Tibial nerve (tissue), 4 donors: ENCODE results near the gene ATP1A2. TPM values are rescaled to one million over a fixed set of nuclear protein-coding genes. Genes with fewer than 3 reads are reported as not detected.

Experiments
- DNase-seq, 2 donors: peaks; one replicate each; pipeline ENCODE4 v3.0.0-alpha.2; 2019; ENCODE audit warnings: low spot score in 2 of 2
- H3K27ac ChIP-seq, 4 donors: fragments of 200-600 bp; sonication (generic) in 3 of 4; one replicate each; pipeline ENCODE4 v1.5.1; 2017 to 2019; ENCODE audit warnings: mild to moderate bottlenecking in 1 of 4
- H3K27me3 ChIP-seq, 2 donors: fragments of 200-600 bp; sonication (generic) in 1 of 2; one replicate each; pipeline versions ENCODE4 v1.5.1 to v1.6.0; 2017 to 2019
- H3K36me3 ChIP-seq, 3 donors: fragments of 200-600 bp; sonication (generic); one replicate each; pipeline ENCODE4 v1.5.1; 2018 to 2019
- H3K4me1 ChIP-seq, 4 donors: fragments of 200-600 bp; sonication (generic) in 3 of 4; one replicate each; pipeline ENCODE4 v1.5.1; 2017 to 2019
- H3K4me3 ChIP-seq, 4 donors: fragments of 200-600 bp; sonication (generic) in 3 of 4; one replicate each; pipeline ENCODE4 v1.5.1; 2017 to 2019; ENCODE audit warnings: mild to moderate bottlenecking in 1 of 4, moderate library complexity in 1 of 4
- H3K9me3 ChIP-seq, 4 donors: fragments of 200-600 bp; sonication (generic) in 3 of 4; one replicate each; pipeline ENCODE4 v1.5.1; 2017 to 2019
- CTCF ChIP-seq, 5 experiments: fragments of 200-600 bp in 3 of 5; fragments of 450-650 bp in 2 of 5; sonication (generic) in 3 of 5; IDR thresholded peaks; one replicate each; pipeline ENCODE4 v1.5.1; 2016 to 2019; ENCODE audit warnings: antibody characterized with exemption in 5 of 5, mild to moderate bottlenecking in 3 of 5, moderate library complexity in 2 of 5
- EP300 ChIP-seq, 2 donors: sonication (generic); formaldehyde crosslinking; IDR thresholded peaks; one replicate each; pipeline ENCODE4 v1.6.1; 2017; ENCODE audit warnings: antibody characterized with exemption in 2 of 2, mild to moderate bottlenecking in 1 of 2
- POLR2A ChIP-seq, 2 donors: fragments of 450-650 bp; IDR thresholded peaks; one replicate each; pipeline ENCODE4 v1.6.1; 2017; ENCODE audit warnings: antibody characterized with exemption in 2 of 2, mild to moderate bottlenecking in 2 of 2, moderate library complexity in 2 of 2
- WGBS, 2 donors: methylation state at CpG; one replicate each; pipeline ENCODE4 v1.1.5; 2018; 5-methylcytosine and 5-hydroxymethylcytosine counted together
- total RNA-seq, 4 donors: library from RNA; depleted of rRNA; stranded (reverse); fragments of >200 nt; gene quantifications; one replicate each; pipeline ENCODE4 v1.1.0, GENCODE V29; 2016

ATP1A2 gene
- total RNA-seq, 4 donors from 2014 or later: 173 to 211 (median 201) TPM

GRCh38 chr1:160177231-160177630 lies 61.7 kb downstream of the ATP1A2 start:
- H3K27me3 ChIP-seq: no peaks in the 10 kb centered on the region
- TF ChIP-seq CTCF (IDR thresholded peaks at IDR 0.05) (no peak), EP300 (IDR thresholded peaks at IDR 0.05) (no peak), POLR2A (IDR thresholded peaks at IDR 0.05) (no peak)
- H3K9me3 ChIP-seq: no peaks in the 10 kb centered on the region
- no peak overlapping the region for H3K4me3 ChIP-seq
- no peaks in the 10 kb centered on the region for H3K36me3 ChIP-seq
- 93 to 100% methylated on average over 2 of the region's 2 CpGs for WGBS, 2 donors
- no peak overlapping the region for H3K27ac ChIP-seq
- H3K4me1 ChIP-seq: no peaks in the 10 kb centered on the region
- no peak for DNase-seq

- H3K4me3 ChIP-seq: no peak overlapping the region
- H3K9me3 ChIP-seq: no peaks in the 10 kb centered on the region
- DNase-seq: no peak
- 86 to 96% methylated on average over 1 of the region's 1 CpG for WGBS, 2 donors
- H3K4me1 ChIP-seq: no peaks in the 10 kb centered on the region
- H3K27me3 ChIP-seq: no peaks in the 10 kb centered on the region
- H3K27ac ChIP-seq: no peak overlapping the region
- H3K36me3 ChIP-seq: no peaks in the 10 kb centered on the region
- TF ChIP-seq POLR2A (IDR thresholded peaks at IDR 0.05) (no peak), CTCF (IDR thresholded peaks at IDR 0.05) (no peak), EP300 (IDR thresholded peaks at IDR 0.05) (no peak)
These were observed 62.1 kb downstream of the ATP1A2 start for GRCh38 chr1:160177667-160178066.

- no peak for DNase-seq
- H3K27ac ChIP-seq: no peak overlapping the region
- no peaks in the 10 kb centered on the region for H3K9me3 ChIP-seq
- no peaks in the 10 kb centered on the region for H3K36me3 ChIP-seq
- H3K4me3 ChIP-seq: no peak overlapping the region
- no peaks in the 10 kb centered on the region for H3K4me1 ChIP-seq
- TF ChIP-seq EP300 (IDR thresholded peaks at IDR 0.05) (no peak), CTCF (IDR thresholded peaks at IDR 0.05) (no peak), POLR2A (IDR thresholded peaks at IDR 0.05) (no peak)
- H3K27me3 ChIP-seq: no peaks in the 10 kb centered on the region
- 90 to 95% methylated on average over 2 of the region's 2 CpGs for WGBS, 2 donors
These were observed 63.2 kb downstream of the ATP1A2 start for GRCh38 chr1:160178731-160179130.

GRCh38 chr1:160179336-160179735 lies 63.8 kb downstream of the ATP1A2 start:
- H3K4me1 ChIP-seq: no peaks in the 10 kb centered on the region
- H3K27me3 ChIP-seq: no peaks in the 10 kb centered on the region
- no peak for DNase-seq
- H3K4me3 ChIP-seq: no peak overlapping the region
- no peaks in the 10 kb centered on the region for H3K9me3 ChIP-seq
- H3K27ac ChIP-seq: no peak overlapping the region
- no peak for TF ChIP-seq EP300 (IDR thresholded peaks at IDR 0.05)
- TF ChIP-seq CTCF (IDR thresholded peaks at IDR 0.05): no peak
- no peak for TF ChIP-seq POLR2A (IDR thresholded peaks at IDR 0.05)
- WGBS, 2 donors: 89 to 94% methylated on average over 4 of the region's 4 CpGs
- no peaks in the 10 kb centered on the region for H3K36me3 ChIP-seq

- DNase-seq: no peak
- Histone ChIP-seq H3K27me3 (no peaks in the 10 kb centered on the region), H3K4me1 (peaks cover 0 to 12% (median 4%) of the 10 kb centered on the region in 4 donors), H3K27ac (no peak overlapping the region), H3K4me3 (no peak overlapping the region), H3K36me3 (no peaks in the 10 kb centered on the region), H3K9me3 (no peaks in the 10 kb centered on the region)
- WGBS, 2 donors: 88 to 95% methylated on average over 7 of the region's 7 CpGs
- TF ChIP-seq CTCF (IDR thresholded peaks at IDR 0.05) (no peak), POLR2A (IDR thresholded peaks at IDR 0.05) (no peak), EP300 (IDR thresholded peaks at IDR 0.05) (no peak)
These were observed 70.7 kb downstream of the ATP1A2 start for GRCh38 chr1:160186246-160186645.
